ENCODE data around the gene TRMT44.

TRMT44 gene

GRCh38 chr4:8515316-8516060 is 74.9 kb downstream of the TRMT44 start:
- no peak for DNase-seq

- DNase-seq, result no peak
These were observed 75.5 kb downstream of the TRMT44 start for GRCh38 chr4:8516061-8516573.

GRCh38 chr4:8516996-8517550 is 76.5 kb downstream of the TRMT44 start:
- no peak for DNase-seq

- no peak for DNase-seq
These were observed 77.4 kb downstream of the TRMT44 start for GRCh38 chr4:8517946-8518345.

- no peak for DNase-seq
These were observed 81.9 kb downstream of the TRMT44 start for GRCh38 chr4:8522160-8523120.

GRCh38 chr4:8523175-8523574 is 82.6 kb downstream of the TRMT44 start:
- no peak for DNase-seq

- DNase-seq, result no peak
These were observed 83.2 kb downstream of the TRMT44 start for GRCh38 chr4:8523766-8524165.

GRCh38 chr4:8524595-8525382 is 84.2 kb downstream of the TRMT44 start:
- no peak for DNase-seq

- no peak for DNase-seq
These were observed 85.0 kb downstream of the TRMT44 start for GRCh38 chr4:8525383-8526120.
